Mesenchymal stem cell (in vitro differentiated cells and primary cell): ENCODE measurements around the gene AFF2.

ENCODE experiments used
- DNase-seq: peaks from one replicate; pipeline ENCODE4 v3.0.0-alpha.2; 2013
- H2AFZ ChIP-seq: one replicate; pipeline ENCODE4 v1.6.1; 2013; ENCODE audit warnings: low read depth, mild to moderate bottlenecking, control low read depth, inconsistent platforms, low read length, moderate library complexity
- H2AK5ac ChIP-seq: 2 replicates; pipeline ENCODE4 v1.6.1; 2013; ENCODE audit warnings: low read length, moderate library complexity, mild to moderate bottlenecking, inconsistent platforms; ENCODE audit not compliant: severe bottlenecking
- H2BK120ac ChIP-seq: one replicate; pipeline ENCODE4 v1.6.1; 2013; ENCODE audit warnings: low read depth, mild to moderate bottlenecking, inconsistent platforms, low read length, moderate library complexity
- H2BK12ac ChIP-seq, 2 experiments: one replicate each; pipeline ENCODE4 v1.6.1; 2013; ENCODE audit warnings: inconsistent platforms in 2 of 2, low read length in 2 of 2, mild to moderate bottlenecking in 2 of 2, moderate library complexity in 2 of 2, control low read depth in 1 of 2
- H2BK15ac ChIP-seq: one replicate; pipeline ENCODE4 v1.6.1; 2013; ENCODE audit warnings: mild to moderate bottlenecking, low read depth, inconsistent platforms; ENCODE audit not compliant: poor library complexity, severe bottlenecking
- H2BK5ac ChIP-seq: 2 replicates; pipeline ENCODE4 v1.6.1; 2013; ENCODE audit warnings: low read depth, mild to moderate bottlenecking, low read length, control low read depth, inconsistent platforms; ENCODE audit not compliant: poor library complexity, severe bottlenecking
- H3K14ac ChIP-seq, 2 experiments: one replicate each; pipeline ENCODE4 v1.6.1; 2013; ENCODE audit warnings: inconsistent platforms in 2 of 2, low read length in 2 of 2, control low read depth in 1 of 2, mild to moderate bottlenecking in 1 of 2, moderate library complexity in 1 of 2
- H3K18ac ChIP-seq, 2 experiments: one replicate each; pipeline ENCODE4 v1.6.1; 2013; ENCODE audit warnings: inconsistent platforms in 2 of 2, low read length in 2 of 2, control low read depth in 1 of 2, low read depth in 1 of 2, mild to moderate bottlenecking in 1 of 2
- H3K23ac ChIP-seq, 2 experiments: one replicate each; pipeline ENCODE4 v1.6.1; 2013; ENCODE audit warnings: inconsistent platforms in 2 of 2, low read length in 2 of 2, mild to moderate bottlenecking in 2 of 2, moderate library complexity in 2 of 2, control low read depth in 1 of 2
- H3K27ac ChIP-seq: 2 replicates; pipeline ENCODE4 v1.5.1; 2013; ENCODE audit warnings: mild to moderate bottlenecking, moderate library complexity, low read length, control low read depth, inconsistent platforms; ENCODE audit not compliant: poor library complexity, severe bottlenecking
- H3K27me3 ChIP-seq, 2 experiments: 2 replicates each; pipeline versions ENCODE4 v1.6.1 to v1.7.0; 2013; ENCODE audit warnings: low read length in 2 of 2, mild to moderate bottlenecking in 2 of 2, moderate library complexity in 2 of 2, control low read depth in 1 of 2, inconsistent platforms in 1 of 2; ENCODE audit not compliant: control insufficient read depth in 1 of 2, insufficient read depth in 1 of 2
- H3K36me3 ChIP-seq, 2 experiments: 2 replicates each; pipeline versions ENCODE4 v1.6.1 to v1.7.0; 2013; ENCODE audit warnings: low read length in 2 of 2, control low read depth in 1 of 2, inconsistent platforms in 1 of 2, low read depth in 1 of 2, mild to moderate bottlenecking in 1 of 2; ENCODE audit not compliant: insufficient read depth in 2 of 2, control insufficient read depth in 1 of 2
- H3K4ac ChIP-seq, 2 experiments: one replicate each; pipeline ENCODE4 v1.6.1; 2013; ENCODE audit warnings: inconsistent platforms in 2 of 2, low read length in 2 of 2, mild to moderate bottlenecking in 2 of 2, moderate library complexity in 2 of 2, control low read depth in 1 of 2, low read depth in 1 of 2
- H3K4me1 ChIP-seq: 2 replicates; pipeline ENCODE4 v1.6.1; 2013; ENCODE audit warnings: low read depth, low read length, control low read depth; ENCODE audit not compliant: control insufficient read depth, insufficient read depth
- H3K4me2 ChIP-seq: 2 replicates; pipeline ENCODE4 v1.6.1; 2013; ENCODE audit warnings: low read length, mild to moderate bottlenecking, inconsistent platforms; ENCODE audit not compliant: poor library complexity, severe bottlenecking
- H3K4me3 ChIP-seq, 2 experiments: 2 replicates each; pipeline versions ENCODE4 v1.5.1 to v1.7.0; 2013; ENCODE audit warnings: low read length in 2 of 2, mild to moderate bottlenecking in 2 of 2, control low read depth in 1 of 2, low read depth in 1 of 2; ENCODE audit not compliant: insufficient read depth in 1 of 2
- H3K79me1 ChIP-seq: replicated peaks from 2 replicates; pipeline ENCODE4 v1.6.1; 2013; ENCODE audit warnings: mild to moderate bottlenecking, control low read depth, low read length, inconsistent platforms; ENCODE audit not compliant: poor library complexity, severe bottlenecking
- H3K9ac ChIP-seq: 2 replicates; pipeline ENCODE4 v1.7.0; 2013; ENCODE audit warnings: mild to moderate bottlenecking, low read length, moderate library complexity
- H3K9me3 ChIP-seq: 2 replicates; pipeline ENCODE4 v1.7.0; 2013; ENCODE audit warnings: mild to moderate bottlenecking, low read length; ENCODE audit not compliant: control insufficient read depth
- H4K8ac ChIP-seq: one replicate; pipeline ENCODE4 v1.6.1; 2013; ENCODE audit warnings: inconsistent platforms, mild to moderate bottlenecking, low read length, moderate library complexity
- H4K91ac ChIP-seq: one replicate; pipeline ENCODE4 v1.6.1; 2013; ENCODE audit warnings: mild to moderate bottlenecking, low read length, inconsistent platforms
- WGBS: methylation state at CpG from one replicate; pipeline ENCODE4 v1.1.7; 2013; ENCODE audit warnings: mixed read lengths; 5-methylcytosine and 5-hydroxymethylcytosine counted together

Gene AFF2

DNA sequence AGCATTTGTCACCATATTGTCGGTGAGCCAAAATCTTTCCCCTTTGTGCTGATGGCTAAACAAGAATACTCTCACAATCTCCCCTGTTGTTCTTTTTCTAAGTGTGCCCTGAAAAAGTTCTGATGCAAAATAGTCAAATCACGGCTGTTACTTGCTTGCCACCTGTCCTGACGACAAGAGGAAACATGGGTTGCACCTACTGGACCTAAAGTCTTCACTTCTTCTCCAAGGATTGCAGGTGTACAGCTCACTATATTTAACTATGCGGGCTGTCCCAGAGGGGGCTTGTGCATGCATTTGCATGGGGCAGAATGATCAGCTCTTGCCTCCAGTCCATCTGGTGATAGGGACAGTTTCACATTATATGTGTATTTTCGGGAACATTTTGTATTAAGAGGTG, 21.6 kb downstream of the AFF2 start:
- no peak overlapping the region for H4K8ac ChIP-seq
- H3K79me1 ChIP-seq: no peaks in the 10 kb centered on the region
- H3K27me3 ChIP-seq: peaks cover 0 to 2% of the 10 kb centered on the region in 2 experiments
- H3K36me3 ChIP-seq: no peaks in the 10 kb centered on the region
- H2BK120ac ChIP-seq: no peak overlapping the region
- H3K18ac ChIP-seq: no peak overlapping the region
- 81% methylated on average over 5 of the region's 5 CpGs for WGBS
- H2BK5ac ChIP-seq: no peak overlapping the region
- H2BK12ac ChIP-seq: no peak overlapping the region
- H3K14ac ChIP-seq: no peak overlapping the region
- no peaks in the 10 kb centered on the region for H3K9me3 ChIP-seq
- no peak for DNase-seq
- no peak overlapping the region for H3K4ac ChIP-seq
- H3K9ac ChIP-seq: no peak overlapping the region
- no peak overlapping the region for H2BK15ac ChIP-seq
- H3K4me1 ChIP-seq: no peaks in the 10 kb centered on the region
- no peak overlapping the region for H3K4me2 ChIP-seq
- no peak overlapping the region for H2AFZ ChIP-seq
- H3K27ac ChIP-seq: no peak overlapping the region
- H4K91ac ChIP-seq: no peak overlapping the region
- H2AK5ac ChIP-seq: no peak overlapping the region
- H3K23ac ChIP-seq: no peak overlapping the region
- H3K4me3 ChIP-seq: no peak overlapping the region

- no peak for DNase-seq
- Histone ChIP-seq H2AK5ac (no peak overlapping the region), H2BK15ac (no peak overlapping the region), H3K23ac (no peak overlapping the region), H3K27ac (no peak overlapping the region), H2BK5ac (no peak overlapping the region), H3K4me2 (no peak overlapping the region), H3K14ac (no peak overlapping the region), H3K4ac (no peak overlapping the region), H3K79me1 (no peaks in the 10 kb centered on the region), H4K8ac (no peak overlapping the region), H2BK120ac (no peak overlapping the region), H4K91ac (no peak overlapping the region), H2BK12ac (no peak overlapping the region), H3K4me3 (no peak overlapping the region), H3K27me3 (peaks cover 0 to 2% of the 10 kb centered on the region in 2 experiments), H3K18ac (no peak overlapping the region), H2AFZ (no peak overlapping the region), H3K4me1 (no peaks in the 10 kb centered on the region), H3K9me3 (no peaks in the 10 kb centered on the region), H3K36me3 (no peaks in the 10 kb centered on the region), H3K9ac (no peak overlapping the region)
- 58% methylated on average over 3 of the region's 6 CpGs for WGBS
These were observed 23.1 kb downstream of the AFF2 start for GRCh38 chrX:148523303-148524080.

GRCh38 chrX:148530464-148531077, 30.2 kb downstream of the AFF2 start:
- H4K8ac ChIP-seq: no peak overlapping the region
- H2BK120ac ChIP-seq: no peak overlapping the region
- no peak overlapping the region for H3K4me2 ChIP-seq
- no peak overlapping the region for H4K91ac ChIP-seq
- H2BK15ac ChIP-seq: no peak overlapping the region
- no peak overlapping the region for H2AK5ac ChIP-seq
- no peak overlapping the region for H3K14ac ChIP-seq
- no peak overlapping the region for H3K4me3 ChIP-seq
- H3K79me1 ChIP-seq: no peaks in the 10 kb centered on the region
- H2BK12ac ChIP-seq: no peak overlapping the region
- H2BK5ac ChIP-seq: no peak overlapping the region
- no peaks in the 10 kb centered on the region for H3K4me1 ChIP-seq
- DNase-seq: peak; percentile 18
- H2AFZ ChIP-seq: no peak overlapping the region
- H3K9ac ChIP-seq: no peak overlapping the region
- H3K27ac ChIP-seq: no peak overlapping the region
- no peaks in the 10 kb centered on the region for H3K27me3 ChIP-seq
- H3K4ac ChIP-seq: no peak overlapping the region
- no peaks in the 10 kb centered on the region for H3K36me3 ChIP-seq
- no peak overlapping the region for H3K23ac ChIP-seq
- no peak overlapping the region for H3K18ac ChIP-seq
- no peaks in the 10 kb centered on the region for H3K9me3 ChIP-seq
- WGBS: no CpG with 5 or more reads among the region's 2 CpGs

- H2BK12ac ChIP-seq: no peak overlapping the region
- WGBS: 100% methylated on average over 1 of the region's 2 CpGs
These were observed 33.9 kb downstream of the AFF2 start for GRCh38 chrX:148534291-148534690.

More at GRCh38 chrX:148534291-148534690, 33.9 kb downstream of the AFF2 start:
- no peak for DNase-seq
- no peak overlapping the region for H3K4me3 ChIP-seq
- no peaks in the 10 kb centered on the region for H3K9me3 ChIP-seq
- H3K23ac ChIP-seq: no peak overlapping the region
- no peak overlapping the region for H3K9ac ChIP-seq
- no peaks in the 10 kb centered on the region for H3K36me3 ChIP-seq
- no peak overlapping the region for H2BK5ac ChIP-seq
- no peak overlapping the region for H2AK5ac ChIP-seq
- no peak overlapping the region for H2BK15ac ChIP-seq
- no peak overlapping the region for H4K91ac ChIP-seq
- H4K8ac ChIP-seq: no peak overlapping the region
- H3K14ac ChIP-seq: no peak overlapping the region
- no peaks in the 10 kb centered on the region for H3K79me1 ChIP-seq
- no peak overlapping the region for H2AFZ ChIP-seq
- no peak overlapping the region for H3K4me2 ChIP-seq
- H3K4ac ChIP-seq: no peak overlapping the region
- no peak overlapping the region for H3K27ac ChIP-seq
- no peaks in the 10 kb centered on the region for H3K4me1 ChIP-seq
- no peak overlapping the region for H3K18ac ChIP-seq
- no peak overlapping the region for H2BK120ac ChIP-seq
- H3K27me3 ChIP-seq: no peaks in the 10 kb centered on the region
